Cardiac septum (tissue), 1 donor: ENCODE results near the gene RERE. TPM values are rescaled to one million over a fixed set of nuclear protein-coding genes. Genes with fewer than 3 reads are reported as not detected.

Experiments
- DNase-seq: peaks from one replicate; pipeline ENCODE4 v3.0.0-alpha.2; 2020; ENCODE audit warnings: low spot score
- intact Hi-C: fragments of 100-400 bp; cut with DNase I; formaldehyde crosslinking; loops from one replicate; pipeline ENCODE4 v1.14.0; 2022
- total RNA-seq: library from RNA; stranded (reverse); fragmentation: NEBNext Ultra II Directional; extraction: Animal tissue kit (Norgen Biotek cat#: 25700); gene quantifications from one replicate; pipeline ENCODE4 v1.2.1, GENCODE V29; 2021
- donor health status: DM: no; HTN: no; CAD: no.

Gene RERE
- total RNA-seq, 1 donor from 2014 or later: 102 TPM

DNA sequence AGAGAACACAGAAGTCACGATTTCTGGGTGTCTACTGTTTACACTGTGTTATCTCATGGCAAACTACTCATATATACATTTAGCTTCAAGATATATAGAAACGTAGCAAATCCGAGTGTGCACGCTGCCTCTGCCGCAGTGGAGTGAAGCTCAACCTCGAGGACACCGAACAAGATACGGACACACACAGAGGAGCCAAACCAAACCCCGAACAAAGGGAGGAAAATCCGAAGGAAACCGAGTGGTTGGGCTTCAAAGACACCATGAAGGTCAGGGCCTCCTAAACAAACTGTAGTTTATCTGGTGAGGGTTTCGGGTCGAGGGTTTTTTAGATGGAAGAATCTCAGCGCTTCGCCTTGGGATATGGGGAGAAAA, 465.0 kb downstream of the RERE start:
- DNase-seq: no peak
- intact Hi-C loops: no loop called here

DNA sequence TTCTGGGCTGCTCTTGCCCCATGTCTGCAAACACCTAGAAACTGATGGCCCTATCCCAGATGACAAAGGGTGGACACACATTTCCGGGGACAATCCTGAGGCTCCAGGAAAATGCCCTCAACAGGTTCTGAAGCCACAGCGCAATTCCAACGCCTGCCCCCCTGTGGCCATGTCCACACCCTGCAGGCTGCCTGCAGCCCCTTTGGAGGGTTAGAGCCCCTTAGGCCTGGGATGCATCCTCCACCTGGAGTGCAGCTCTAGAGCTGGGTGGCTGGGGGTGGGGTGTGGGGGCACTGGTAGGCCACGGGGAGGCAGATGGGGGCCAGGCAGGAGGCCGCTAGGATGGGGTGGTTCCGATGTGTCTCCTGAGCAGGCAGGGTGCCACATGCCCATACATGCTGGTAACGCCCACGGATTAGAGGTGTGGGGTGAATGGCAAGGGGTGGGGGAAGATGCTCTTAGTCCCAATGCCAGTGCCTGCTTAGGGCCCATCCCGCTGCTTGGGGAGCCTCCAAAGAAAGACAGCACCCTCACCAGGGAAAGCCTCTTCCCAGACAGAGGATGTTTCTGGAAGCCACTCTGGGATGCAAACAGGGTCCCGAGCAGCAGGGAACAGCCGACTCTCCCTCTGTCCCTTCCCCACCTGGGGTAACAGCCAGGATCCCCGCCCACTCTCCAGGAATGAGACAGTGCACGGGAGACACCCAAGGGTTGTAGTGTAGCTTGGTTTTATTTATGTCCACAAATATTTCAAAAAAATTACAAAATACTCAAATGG, 465.6 kb downstream of the RERE start:
- no peak for DNase-seq
- intact Hi-C loops: no loop called here

DNA sequence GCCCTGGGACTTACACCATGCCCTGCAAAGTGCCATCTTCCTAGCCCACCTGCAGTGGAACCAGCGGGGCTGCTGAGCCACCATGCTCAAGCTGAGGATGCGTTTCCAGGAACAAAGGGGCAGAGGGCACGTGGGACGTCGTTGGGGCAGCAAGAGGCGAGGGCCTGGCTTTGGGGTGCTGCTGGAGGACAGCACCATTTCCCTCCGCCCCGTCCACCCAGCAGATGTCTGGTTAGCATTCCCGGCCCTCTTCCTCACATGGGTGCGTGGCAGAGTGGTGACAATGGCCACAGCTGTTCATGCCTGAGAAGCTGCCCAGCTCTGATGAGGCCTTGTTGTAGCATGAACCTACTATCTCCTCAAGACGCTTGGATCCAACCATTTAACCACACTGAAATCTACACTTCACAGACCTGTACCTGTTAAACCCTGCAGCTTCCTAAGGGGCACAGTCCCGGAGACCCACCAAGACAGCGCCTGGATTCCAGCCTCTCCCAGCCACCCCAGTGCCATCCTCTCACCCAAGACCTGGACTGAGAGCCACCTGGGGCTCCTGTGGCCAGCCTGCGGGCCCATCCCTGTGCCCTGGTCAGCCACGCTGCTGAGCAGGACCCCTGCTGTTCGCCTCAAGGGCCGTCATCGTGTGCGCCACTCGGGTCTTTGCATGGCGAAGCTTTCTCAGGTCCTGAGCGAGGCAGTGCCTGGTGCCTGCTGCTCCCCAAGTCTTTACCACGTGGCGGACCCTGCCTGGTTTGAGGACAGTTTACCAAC, 466.3 kb downstream of the RERE start:
- DNase-seq: no peak
- intact Hi-C loops: no loop called here

DNA sequence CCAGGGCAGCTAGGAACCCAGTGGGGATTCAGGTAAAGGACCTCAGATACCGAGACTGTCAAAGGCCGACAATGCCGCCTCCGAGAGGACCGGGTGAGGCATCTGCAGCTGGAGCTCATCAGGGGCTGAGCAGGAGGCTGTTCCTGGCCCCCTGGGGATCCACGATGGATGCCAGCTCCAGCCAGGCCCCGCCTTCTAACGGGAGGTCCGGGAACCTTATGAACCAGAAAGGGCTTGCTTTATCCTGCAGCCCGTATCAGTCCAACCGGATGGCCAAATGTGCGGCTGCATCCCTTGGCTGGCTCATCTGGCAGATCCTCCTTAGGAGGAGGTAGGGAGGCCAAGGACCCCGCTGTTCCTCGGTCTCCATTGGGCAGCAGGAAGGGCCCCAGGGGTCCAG, 467.5 kb downstream of the RERE start:
- intact Hi-C loops: loop anchor here (2.0 kb wide), 1 partner anchor 375 kb away; no protein-coding TSS in a partner anchor
- DNase-seq: no peak

DNA sequence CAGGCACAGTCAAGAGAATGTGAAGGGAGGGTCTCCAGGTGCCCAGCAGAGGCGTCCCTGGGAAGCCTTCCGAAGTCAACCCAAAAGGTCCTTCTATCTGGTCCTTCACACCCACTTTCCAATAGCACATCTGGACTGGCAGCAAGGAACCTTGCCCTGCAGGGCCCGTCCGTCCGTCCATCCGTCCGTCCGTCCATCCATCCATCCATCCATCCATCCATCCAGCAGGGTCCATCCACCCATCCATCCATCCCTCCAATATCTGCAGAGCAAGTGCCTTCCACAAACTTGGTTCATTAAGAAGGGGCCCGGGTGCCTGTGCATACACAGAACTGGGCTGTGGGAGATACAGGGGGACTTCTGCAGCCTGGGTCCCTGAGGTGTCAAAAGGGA, 468.0 kb downstream of the RERE start:
- no peak for DNase-seq
- intact Hi-C loops: loop anchor here (2.0 kb wide), 1 partner anchor 375 kb away; no protein-coding TSS in a partner anchor

DNA sequence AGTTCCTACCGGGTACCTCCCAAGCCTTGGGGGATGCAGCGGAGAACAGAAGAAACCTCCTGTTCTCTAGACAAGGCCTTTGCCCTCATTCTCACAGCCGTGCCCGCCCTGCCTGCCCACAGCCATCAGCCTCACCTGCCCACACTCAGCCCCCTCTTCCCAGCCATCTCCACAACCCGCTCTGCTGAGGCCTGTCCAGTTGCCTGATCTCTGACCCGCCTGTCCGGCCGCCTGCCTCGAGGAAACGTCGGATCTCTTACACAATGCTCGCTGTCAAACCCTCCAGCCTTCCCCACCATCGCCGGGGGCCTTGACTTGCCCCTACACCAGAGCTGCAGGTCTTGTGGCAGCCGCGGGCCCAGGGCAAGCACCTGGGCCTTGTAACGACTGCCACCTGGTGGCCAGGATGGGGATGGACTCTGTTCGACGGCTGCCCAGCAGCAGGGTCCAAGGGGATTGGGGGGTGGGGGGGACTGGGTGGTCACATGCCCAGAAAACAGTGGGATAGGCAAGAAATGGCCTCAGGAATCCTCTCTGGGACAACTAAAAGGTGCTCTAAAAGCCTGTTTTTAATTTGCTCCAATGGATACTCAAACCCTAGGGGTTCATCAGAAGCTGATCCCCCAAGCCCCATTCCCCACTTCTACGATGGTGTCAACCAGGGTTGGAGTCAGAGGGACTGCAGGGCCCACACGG, 468.5 kb downstream of the RERE start:
- intact Hi-C loops: loop anchor here (2.0 kb wide), 1 partner anchor 374 kb away; no protein-coding TSS in a partner anchor
- DNase-seq: no peak

DNA sequence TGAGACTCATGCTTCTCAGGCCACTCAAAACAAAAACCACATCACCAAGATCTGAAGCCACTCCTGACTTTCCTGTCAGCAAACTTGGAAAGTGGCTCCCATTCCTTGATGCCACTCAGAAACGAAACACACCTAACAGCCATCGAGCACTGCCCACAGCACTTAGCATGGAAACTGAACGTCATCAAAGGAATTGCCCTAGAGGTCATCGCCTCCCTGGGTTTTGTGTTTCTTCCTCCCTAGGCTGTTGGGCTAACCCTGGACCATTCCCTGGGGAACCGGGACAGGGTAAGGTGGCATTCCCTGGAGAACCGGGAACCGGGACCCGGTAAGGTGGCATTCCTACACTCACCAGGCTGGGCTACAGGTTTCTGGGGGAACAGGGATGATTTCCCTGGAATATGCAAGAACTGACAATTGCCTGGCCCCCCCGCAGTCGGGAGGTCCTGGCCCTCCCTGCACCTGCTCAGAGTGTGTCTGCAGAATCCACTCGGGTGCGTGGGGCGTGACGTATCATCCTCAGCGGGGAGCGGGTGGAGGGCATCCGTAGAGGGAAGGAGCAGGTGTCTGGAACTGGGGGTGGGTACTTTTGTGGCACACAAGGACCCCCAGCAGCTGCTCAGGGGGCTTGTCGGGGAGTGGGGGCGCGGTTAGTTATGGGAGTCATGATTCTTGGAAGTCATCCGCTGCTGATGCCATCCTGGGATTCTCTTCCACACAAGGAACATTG, 469.2 kb downstream of the RERE start:
- intact Hi-C loops: loop anchor here (2.0 kb wide), 1 partner anchor 373 kb away; no protein-coding TSS in a partner anchor
- no peak for DNase-seq

DNA sequence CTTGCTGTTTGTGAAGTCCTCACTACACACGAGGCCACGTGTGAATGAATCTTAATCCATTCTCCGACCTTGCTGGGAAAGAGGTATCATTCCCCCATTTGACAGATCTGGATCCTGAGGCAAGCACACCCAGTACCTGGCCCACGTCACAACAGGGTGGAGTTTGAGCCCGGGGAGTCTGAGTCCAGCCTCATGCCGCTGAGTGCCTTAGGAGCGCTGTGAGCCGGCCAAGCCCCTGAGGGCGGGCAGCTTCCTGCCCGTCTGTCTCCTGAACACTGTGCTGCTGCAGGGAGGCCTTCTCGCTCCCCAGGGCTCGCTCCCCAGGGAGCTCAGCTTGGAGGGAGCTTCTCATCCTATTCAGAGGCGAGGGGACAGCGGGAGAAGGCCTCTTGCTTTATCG, 469.8 kb downstream of the RERE start:
- intact Hi-C loops: loop anchor here (2.0 kb wide), 1 partner anchor 373 kb away; no protein-coding TSS in a partner anchor
- no peak for DNase-seq

DNA sequence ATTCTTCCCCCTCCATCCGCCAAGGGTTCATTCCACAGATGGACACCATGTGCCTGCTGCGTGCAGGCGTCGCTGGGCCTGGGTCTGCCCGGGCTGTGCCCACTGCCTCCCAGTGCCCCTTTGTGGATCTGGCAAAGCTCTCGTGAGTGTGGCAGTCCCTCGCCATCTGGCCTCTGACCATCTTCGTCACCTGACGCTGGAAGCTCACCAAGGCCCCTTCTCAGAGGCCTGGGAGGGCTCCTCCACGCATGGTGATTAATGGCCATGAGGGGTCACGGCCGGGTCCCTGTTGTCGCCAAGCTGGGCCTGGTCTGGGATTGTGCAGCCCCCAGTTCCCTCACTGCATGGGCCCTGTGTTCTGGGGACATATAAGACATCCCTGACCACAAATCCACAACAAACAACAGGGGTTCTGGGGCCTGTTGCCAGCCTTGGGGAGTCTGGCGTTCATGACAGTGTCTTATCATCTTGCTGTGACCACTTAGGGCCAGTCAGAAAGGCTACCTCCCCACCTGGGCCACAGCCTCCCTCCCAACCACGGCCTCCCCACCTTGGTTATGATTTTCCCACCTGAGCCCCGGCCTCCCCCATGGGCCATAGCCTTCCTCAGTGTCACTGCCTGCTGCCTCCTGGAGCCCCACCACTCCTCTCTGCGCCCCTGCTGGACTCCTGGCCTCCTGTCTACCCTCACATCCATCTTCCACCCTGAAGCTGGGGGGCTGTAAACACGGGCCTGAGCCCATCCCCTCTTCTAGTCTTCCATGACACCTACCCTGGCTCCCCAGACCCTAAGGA, 471.6 kb downstream of the RERE start:
- no peak for DNase-seq
- intact Hi-C loops: no loop called here

DNA sequence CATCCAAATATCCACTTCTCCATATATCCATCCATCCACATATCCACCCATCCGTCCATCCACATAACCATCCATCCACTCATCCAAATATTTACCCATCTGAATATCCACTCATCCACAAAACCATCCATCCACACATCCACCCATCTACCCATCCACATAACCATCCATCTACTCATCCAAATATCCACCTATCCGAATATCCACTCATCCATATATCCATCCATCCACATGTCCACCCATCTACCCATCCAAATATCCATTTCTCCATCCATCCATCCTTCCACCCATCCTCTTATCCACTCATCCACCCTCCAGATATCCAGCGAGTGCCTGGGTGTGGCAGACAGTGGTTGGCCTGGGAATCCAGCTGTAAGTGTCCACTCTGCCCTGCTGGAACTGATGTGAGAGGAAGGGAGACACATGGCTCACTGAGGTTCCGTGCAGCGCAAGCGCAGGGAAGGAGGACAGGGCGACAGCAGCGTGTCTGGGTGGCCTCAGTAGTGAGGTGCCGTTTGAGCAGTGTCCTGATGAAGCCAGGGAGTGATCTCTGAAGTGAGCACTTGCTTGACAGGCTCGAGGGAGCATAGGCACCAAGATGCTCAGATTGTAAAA, 472.4 kb downstream of the RERE start:
- no peak for DNase-seq
- intact Hi-C loops: no loop called here

DNA sequence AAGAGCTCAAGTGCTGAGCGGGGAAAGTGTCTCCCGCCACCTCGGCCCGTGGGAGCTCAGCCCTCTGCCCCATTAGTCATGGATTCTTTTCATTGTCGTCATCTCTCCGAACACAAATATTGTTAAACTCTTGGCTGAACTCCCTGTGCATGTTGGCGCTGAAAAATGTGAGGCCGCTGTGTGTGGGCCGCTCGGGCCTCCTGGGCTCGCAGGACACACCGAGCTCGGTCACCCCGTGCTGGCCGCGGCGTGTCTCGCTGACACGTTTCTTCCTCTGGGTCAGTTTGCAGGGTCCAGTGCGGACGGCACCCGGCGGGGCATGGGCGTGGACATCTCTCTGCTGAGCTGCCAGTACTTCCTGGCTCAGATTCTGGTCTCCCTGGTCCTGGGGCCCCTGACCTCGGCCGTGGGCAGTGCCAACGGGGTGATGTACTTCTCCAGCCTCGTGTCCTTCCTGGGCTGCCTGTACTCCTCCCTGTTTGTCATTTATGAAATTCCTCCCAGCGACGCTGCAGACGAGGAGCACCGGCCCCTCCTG, 473.9 kb downstream of the RERE start:
- intact Hi-C loops: no loop called here

DNA sequence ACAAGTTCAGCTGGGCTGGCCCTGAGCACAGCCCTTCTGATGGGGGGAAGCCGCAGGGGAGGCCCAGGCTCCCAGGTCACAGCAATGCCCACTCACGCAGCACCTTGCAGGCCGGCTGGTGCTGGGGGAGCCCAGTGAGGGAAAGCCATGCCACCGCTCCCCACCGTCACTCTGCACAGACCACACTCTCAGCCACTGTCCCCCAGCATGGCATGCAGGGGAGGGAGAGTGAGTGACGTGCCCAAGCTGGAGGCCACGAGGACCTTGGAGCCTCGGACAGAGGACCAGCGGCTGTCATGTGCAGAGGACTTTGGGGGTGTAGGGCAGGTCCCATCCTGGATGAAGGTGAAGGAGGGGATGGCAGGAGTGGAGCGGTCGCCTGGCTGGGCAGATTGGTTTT, 474.4 kb downstream of the RERE start:
- DNase-seq: no peak
- intact Hi-C loops: no loop called here

More for the DNA sequence above, 473.9 kb downstream of the RERE start:
- no peak for DNase-seq

DNA sequence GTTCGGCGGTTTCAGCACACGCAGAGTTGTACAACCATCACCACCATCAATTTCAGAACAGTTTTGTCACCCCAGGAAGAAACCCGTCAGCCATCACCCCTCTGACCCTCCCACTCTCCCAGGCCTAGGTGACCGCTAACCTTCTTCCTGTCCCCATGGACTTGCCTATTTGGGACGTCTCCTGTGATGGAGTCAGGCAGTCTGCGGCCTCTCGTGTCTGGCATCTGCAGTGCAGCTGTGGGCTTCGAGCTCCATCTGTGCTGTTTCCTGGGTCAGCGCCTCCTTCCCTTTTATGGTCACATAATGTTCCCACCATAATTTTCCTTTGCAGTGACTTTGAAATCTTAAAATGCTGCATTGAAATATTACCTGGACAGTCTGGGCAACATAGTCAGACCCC, 475.1 kb downstream of the RERE start:
- no peak for DNase-seq
- intact Hi-C loops: no loop called here

DNA sequence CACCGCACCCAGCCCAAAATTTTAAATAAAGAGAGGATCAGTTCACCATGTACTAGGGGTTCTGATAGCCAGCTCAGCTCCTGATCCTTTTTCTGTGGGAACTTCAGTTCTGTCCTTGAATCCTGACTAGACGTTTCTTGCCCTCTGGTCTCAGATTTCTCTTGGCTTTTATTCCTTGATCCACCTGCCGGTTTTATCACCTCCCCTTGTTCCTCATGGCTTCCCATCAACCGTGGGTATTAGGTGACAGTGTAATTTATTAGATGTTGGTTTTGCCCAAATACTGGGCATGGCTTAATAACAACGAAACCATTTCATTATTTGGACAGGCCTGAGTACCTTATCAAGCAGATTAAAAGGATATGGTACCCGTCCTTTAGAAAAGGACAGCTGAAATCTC, 477.0 kb downstream of the RERE start:
- no peak for DNase-seq
- intact Hi-C loops: no loop called here

DNA sequence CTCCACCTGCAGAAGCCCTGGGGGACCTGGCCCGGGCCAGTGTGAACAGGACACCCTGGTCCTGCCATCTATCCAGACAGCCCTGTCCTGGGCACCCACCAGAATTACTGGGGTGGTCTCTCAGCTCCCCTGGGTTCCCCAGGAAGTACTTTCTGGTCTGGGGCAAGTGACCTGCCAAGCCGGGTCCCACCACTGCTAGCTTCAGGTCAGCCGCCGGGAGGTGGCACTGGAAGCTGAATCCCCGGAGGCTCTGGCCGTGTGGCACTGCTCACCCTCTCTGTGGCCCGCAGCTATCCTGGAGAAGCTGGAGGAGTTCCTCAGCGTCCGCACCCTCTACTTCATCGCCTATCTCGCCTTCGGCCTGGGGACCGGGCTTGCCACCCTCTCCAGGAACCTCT, 478.2 kb downstream of the RERE start:
- no peak for DNase-seq
- intact Hi-C loops: no loop called here

DNA sequence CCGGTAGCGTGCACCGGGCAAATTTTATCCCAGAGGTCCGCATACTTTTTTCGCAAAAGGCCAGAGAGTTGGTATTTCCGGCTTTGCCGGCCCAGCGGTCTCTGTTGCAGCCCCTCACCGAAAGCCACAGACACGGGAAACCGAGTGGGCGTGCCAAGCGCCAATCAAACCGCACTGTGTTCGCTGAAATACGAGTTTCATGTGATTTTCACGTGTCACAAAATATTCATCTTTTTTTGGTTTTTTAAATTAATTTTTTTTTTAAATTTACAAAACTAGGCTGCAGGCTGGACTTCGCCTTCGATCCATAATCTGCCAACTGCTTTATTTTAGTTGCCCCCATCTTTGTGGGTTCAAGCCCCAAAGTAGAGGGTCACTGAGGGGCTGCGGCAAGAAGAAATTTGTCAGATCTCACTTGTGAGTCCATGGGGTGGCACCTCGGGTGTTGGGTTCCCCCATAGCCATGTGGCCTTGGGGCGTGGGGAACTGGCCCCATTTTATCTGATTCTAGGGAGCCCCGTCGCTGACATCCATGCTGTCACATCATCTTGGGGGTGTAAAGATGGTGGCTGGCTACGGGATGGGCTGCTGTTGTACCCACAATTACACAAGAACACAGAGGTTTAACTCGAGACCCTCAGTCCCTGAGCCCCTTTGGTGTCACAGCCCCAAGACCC, 478.8 kb downstream of the RERE start:
- intact Hi-C loops: no loop called here
- no peak for DNase-seq

DNA sequence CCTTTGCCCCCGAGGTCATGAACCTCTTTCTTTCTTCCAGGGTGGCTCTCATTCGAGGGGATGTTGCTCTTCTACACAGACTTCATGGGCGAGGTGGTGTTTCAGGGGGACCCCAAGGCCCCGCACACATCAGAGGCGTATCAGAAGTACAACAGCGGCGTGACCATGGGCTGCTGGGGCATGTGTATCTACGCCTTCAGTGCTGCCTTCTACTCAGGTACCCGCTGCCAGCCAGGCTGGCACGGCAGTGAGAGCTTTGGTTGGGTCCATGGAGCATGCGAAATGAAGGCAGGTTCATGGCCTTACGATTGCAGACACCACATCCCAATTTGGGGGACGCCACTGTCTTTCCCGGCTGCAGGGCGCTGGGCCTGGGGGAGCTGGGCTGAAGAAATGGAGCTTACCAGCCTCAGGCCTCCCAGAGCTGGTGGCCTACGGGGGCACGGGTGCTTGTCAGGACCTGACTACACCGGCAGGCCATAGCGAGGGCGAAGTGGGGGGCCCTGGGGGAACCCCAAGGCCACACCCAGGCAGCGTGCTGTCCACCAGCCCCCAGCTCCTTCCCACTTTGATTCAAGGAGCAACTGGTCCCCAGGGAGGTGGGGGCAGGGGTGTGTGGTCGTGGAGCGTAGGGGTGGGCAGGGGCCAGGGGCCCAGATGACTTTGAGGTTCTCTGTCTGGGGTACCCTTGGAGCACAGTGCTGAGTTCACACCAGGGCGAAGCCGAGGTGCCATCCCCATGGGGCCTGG, 479.5 kb downstream of the RERE start:
- intact Hi-C loops: no loop called here
- DNase-seq: no peak
